HG03565 (cell line): Measurements from ENCODE around the gene RELN.

Source experiments
- ATAC-seq: cut with Tn5 transposase; IDR thresholded peaks from one replicate; pipeline ENCODE4 v1.9.1; 2021; ENCODE audit warnings: mild to moderate bottlenecking, moderate library complexity; ENCODE audit not compliant: unreplicated experiment

RELN gene

GRCh38 chr7:103991406-103991805 is 1.9 kb upstream of the RELN start:
- no peak for ATAC-seq

GRCh38 chr7:103990991-103991390 is 1.5 kb upstream of the RELN start:
- no peak for ATAC-seq

- ATAC-seq: no peak
Measured at GRCh38 chr7:103989785-103990767, 618 bp upstream of the RELN start.

GRCh38 chr7:103988468-103989199 is 824 bp downstream of the RELN start:
- ATAC-seq: no peak

GRCh38 chr7:103987451-103987850 is 2.0 kb downstream of the RELN start:
- no peak for ATAC-seq

GRCh38 chr7:103985565-103986126 is 3.8 kb downstream of the RELN start:
- no peak for ATAC-seq

- no peak for ATAC-seq
Measured at GRCh38 chr7:103984050-103984449, 5.4 kb downstream of the RELN start.

GRCh38 chr7:103983201-103983977 is 6.1 kb downstream of the RELN start:
- ATAC-seq: no peak

- no peak for ATAC-seq
Measured at GRCh38 chr7:103981003-103981423, 8.4 kb downstream of the RELN start.

- ATAC-seq: no peak
Measured at GRCh38 chr7:103972779-103973434, 16.6 kb downstream of the RELN start.

- no peak for ATAC-seq
Measured at GRCh38 chr7:103967401-103967800, 22.1 kb downstream of the RELN start.

- ATAC-seq: no peak
Measured at GRCh38 chr7:103966593-103967277, 22.7 kb downstream of the RELN start.

- no peak for ATAC-seq
Measured at GRCh38 chr7:103964269-103964668, 25.2 kb downstream of the RELN start.

GRCh38 chr7:103962070-103962469 is 27.4 kb downstream of the RELN start:
- ATAC-seq: no peak

- ATAC-seq: no peak
Measured at GRCh38 chr7:103958284-103958818, 31.1 kb downstream of the RELN start.

GRCh38 chr7:103955985-103956384 is 33.5 kb downstream of the RELN start:
- no peak for ATAC-seq

GRCh38 chr7:103952408-103952807 is 37.0 kb downstream of the RELN start:
- ATAC-seq: no peak

GRCh38 chr7:103951311-103951710 is 38.1 kb downstream of the RELN start:
- no peak for ATAC-seq

GRCh38 chr7:103949374-103949773 is 40.1 kb downstream of the RELN start:
- no peak for ATAC-seq
